Activated T-cell treated with anti-CD3 and anti-CD28 coated beads, Interleukin-2, amount 50 U/mL, for 48 hours (primary cell): Measurements from ENCODE around the gene RNU6-1.

Experiments used
- DNase-seq, 2 experiments: peaks; one replicate each; pipeline ENCODE4 v3.0.0-alpha.2; 2020

Gene RNU6-1

DNA sequence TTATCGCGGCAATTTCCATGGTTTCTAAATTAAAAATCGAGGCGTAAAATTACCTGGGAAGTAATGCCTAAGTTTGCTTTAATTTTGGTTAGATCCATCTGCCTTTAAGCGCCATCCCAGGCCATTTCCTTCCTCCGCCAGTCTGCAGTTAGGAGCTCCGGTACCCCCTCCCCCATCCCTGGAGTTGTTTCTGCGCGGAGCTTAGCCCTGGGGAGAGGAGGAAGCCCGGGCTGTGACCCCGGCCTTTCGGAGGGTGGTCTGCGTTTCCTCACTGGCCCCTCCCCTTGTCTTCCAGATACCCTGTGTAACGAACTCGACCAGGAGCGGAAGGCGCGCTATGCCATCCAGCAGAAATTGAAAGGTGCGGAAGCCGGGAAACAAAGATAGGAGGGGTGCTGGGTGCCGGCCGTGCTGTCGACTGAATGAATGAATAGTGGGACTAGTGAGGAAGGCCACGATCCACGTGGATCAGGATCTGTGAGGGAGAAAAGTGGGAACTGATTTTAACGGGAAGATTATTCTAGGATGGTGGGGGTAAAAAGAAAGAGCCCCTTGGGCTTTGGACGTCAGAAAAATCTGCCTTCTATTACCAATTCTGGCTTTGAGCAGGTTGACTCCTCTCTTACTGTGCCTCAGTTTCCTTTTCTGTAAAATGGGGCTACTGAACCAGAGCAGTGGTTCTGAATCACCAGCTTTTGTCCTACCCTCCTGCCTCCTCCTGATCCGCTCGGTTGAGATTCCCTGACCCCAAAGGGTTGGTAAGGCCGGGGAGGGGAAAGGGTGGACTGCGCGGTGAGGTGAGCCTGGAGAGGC lies 6.7 kb downstream of the RNU6-1 start:
- DNase-seq, result no peak

DNA sequence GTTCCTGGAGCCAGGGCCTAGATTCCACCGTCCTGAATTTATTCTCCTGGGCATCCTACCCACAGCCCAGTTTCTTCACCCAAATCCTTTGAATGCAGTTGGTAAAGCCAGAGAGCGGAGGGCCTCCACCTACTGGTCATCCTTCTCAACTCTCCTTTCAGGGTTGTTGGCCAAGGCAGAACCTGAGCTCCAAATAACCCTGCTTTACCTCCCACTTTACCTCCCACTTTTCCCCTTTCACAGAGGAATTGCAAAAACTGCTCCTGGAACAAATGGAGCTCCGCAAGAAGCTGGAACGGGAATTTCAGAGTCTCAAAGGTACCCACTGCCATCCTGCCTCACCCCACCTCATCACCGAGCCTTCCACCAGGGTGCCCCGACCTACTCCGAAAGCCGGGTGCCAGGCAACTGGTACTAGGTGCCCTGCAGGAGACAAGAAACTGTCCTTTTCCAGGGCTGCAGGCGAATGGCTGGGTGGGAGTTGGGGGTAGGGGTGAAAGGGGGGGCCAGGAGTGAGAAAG lies 7.8 kb downstream of the RNU6-1 start:
- peak in 1 of 2 experiments; percentile 34 for DNase-seq

DNA sequence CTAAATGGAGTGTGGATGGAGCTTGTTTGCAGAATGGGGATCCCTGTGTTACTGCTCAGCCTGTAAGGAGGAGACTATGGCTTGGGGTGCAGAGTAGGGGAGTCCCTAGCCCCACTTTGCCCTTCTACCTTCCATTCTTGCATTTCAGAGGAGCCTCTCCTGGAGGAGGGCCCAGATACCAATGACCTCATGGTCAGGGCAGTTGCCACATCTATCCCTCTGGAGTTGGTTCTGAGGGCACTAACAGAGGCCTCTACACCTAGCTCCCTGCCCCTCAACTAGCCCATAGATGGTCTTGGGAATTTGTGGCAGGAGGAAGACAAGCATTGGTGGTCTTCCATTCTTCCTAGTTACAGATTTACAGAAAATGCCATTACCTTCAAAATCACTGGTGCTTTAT lies 8.5 kb downstream of the RNU6-1 start:
- no peak for DNase-seq

DNA sequence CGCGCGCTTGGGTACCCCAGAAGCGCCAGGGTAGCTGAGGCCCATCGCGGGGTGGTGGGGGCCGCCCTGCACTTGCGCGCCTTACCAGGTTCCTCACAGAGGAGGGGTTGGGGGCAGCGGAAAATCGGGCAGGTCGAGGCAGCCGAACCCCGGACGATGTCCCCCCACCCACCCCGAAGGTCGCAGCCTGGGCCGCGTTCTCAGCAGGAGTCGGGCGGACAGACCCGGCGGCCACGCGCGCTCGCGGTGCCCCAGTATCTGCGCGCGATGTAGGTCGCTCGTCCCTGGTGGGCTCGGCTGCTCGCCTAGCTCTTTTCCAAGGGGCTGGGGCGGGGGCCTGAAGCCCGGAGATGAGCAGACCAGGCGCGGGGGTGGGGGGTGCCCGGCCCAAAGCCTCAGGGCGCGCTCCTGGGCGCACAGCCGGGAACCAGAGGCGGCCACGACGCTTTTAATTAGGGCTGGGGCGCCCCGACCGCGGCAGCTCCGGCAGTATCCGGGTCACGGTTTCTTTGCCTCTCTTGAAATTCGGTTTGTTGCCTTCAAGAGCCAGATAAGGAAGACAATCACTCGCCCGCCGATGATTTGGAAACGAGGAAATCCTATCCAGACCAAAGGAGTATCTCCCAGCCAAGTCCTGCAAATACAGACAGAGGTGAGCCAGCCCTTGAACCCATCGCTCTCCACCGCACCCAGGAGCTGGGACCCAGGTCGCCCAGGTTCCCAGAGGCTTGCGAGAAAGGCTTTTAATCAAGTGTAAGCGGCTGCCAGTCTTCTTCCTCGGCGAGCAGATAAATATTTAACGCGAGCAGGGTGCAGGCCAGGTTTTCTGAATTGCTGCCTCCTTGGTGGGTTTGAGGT lies 10.0 kb downstream of the RNU6-1 start:
- DNase-seq, result no peak

DNA sequence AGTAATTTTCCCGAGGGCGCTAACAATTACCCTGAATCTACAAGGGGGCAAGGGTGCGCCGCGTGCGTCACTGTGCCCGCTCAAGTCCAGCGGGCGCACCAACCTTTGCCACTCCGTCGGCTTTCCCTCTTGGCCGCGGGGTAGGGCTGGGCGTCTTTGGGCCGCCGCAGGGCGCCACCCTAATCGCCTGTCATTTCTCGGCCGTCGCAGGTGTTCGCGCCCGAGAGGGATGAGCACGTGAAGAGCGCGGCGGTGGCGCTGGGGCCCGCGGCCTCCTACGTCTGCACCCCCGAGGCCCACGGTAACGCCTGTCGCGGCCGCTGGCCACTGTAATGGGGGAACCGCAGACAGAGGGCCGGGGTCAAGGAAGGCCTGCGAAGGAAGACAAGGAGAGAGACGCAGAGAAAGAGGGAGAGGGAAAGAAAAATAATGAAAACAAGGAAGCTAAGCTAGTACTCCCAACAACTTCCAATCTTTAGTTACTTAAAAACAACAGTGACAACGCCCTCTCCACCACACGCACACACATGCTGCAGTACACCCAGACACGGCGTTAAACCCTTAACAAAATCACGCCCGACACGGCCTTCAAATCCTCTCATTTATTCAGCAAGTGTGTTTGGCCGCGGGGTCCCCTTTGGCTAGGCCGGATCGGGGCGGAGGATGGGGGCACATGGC lies 10.7 kb downstream of the RNU6-1 start:
- peak; percentile 31 to 35 for DNase-seq

DNA sequence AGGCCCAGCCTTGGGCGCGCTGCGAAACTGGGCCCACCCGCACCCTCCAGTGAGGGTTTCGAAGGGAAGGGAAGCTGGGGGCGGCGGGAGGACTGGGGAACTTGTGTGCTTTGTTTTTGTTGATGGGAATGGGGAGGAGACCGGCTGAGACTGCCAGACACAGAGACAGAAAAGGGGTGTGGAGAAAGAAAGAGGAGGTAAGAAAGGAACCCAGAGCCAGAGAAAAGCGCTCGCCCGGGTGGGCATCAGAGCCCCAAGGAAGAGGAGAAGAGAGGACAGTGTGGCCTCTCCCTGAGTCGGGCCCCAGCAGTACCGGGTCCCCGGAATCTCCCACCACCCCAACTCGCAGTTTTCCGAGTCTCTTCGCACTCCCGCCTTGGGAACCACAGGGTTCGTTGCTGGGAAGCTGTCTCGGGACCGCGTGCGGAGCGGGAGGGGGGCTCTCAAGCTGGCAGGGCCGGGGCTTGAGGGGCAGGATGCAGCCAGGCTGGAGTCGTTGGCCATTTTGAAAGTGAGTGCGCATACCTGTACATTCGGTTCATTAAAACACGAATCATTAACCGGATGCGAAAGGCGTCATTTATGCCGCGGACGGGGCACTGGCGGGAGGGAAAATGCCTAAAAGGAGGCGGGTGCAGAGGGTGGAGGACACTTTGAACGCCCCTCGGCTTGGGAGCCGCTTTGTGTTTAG lies 11.4 kb downstream of the RNU6-1 start:
- DNase-seq, result peak in 1 of 2 experiments; percentile 36

DNA sequence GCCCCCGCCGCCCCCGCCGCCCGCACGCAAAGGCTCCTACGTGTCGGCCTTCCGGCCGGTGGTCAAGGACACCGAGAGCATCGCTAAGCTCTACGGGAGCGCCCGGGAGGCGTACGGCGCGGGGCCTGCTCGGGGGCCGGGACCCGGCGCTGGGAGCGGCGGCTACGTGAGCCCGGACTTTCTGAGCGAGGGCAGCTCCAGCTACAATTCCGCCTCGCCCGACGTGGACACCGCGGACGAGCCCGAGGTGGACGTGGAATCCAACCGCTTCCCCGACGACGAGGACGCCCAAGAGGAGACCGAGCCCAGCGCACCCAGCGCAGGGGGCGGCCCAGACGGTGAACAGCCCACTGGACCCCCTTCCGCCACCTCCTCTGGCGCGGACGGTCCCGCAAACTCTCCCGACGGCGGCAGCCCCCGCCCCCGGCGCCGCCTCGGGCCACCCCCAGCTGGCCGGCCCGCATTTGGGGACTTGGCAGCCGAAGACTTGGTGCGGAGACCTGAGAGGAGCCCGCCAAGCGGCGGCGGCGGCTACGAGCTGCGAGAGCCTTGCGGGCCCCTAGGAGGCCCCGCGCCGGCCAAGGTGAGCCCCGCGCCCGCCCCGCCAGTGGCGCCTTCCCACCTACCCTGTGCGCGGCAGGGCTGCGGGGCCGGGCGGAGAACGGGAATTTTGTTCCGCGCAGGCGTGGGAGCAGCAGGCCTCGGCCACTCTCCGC lies 12.1 kb downstream of the RNU6-1 start:
- peak; percentile 25 to 34 for DNase-seq

DNA sequence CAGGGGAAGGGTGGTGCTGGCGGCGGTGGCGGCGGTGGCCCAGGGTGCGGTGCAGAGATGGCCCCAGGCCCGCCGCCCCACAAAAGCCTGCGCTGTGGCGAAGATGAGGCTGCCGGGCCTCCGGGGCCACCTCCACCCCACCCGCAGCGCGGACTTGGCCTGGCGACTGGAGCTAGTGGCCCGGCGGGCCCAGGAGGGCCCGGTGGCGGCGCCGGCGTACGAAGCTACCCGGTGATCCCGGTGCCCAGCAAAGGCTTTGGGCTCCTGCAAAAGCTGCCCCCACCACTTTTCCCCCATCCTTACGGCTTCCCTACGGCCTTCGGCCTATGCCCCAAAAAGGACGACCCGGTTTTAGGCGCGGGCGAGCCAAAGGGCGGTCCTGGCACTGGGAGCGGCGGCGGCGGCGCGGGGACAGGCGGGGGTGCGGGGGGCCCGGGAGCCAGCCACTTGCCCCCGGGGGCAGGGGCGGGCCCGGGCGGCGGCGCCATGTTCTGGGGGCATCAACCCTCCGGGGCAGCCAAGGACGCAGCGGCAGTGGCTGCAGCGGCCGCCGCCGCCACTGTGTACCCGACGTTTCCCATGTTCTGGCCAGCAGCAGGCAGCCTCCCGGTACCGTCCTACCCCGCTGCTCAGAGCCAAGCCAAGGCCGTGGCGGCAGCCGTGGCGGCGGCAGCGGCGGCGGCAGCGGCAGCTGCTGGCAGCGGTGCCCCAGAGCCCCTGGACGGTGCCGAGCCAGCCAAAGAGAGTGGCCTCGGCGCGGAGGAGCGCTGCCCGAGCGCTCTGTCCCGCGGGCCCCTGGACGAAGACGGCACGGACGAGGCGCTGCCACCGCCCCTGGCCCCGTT lies 12.9 kb downstream of the RNU6-1 start:
- peak; percentile 28 to 39 for DNase-seq

DNA sequence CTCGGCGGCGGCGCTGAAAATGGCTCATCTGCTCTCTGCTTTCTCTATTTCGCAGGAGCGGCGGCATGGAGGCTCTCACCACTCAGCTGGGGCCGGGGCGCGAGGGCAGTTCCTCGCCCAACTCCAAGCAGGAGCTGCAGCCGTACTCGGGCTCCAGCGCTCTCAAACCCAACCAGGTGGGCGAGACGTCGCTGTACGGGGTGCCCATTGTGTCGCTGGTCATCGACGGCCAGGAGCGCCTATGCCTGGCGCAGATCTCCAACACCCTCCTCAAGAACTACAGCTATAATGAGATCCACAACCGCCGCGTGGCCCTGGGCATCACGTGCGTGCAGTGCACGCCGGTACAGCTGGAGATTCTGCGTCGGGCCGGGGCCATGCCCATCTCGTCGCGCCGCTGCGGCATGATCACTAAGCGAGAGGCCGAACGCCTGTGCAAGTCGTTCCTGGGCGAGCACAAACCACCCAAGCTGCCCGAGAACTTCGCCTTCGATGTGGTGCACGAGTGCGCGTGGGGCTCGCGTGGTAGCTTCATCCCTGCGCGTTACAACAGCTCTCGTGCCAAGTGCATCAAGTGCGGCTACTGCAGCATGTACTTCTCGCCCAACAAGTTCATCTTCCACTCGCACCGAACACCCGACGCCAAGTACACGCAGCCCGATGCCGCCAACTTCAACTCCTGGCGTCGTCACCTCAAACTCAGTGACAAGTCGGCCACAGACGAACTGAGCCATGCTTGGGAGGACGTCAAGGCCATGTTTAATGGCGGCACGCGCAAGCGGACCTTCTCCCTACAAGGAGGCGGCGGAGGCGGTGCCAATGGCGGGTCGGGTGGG lies 13.7 kb downstream of the RNU6-1 start:
- DNase-seq, result peak; percentile 49 to 53

DNA sequence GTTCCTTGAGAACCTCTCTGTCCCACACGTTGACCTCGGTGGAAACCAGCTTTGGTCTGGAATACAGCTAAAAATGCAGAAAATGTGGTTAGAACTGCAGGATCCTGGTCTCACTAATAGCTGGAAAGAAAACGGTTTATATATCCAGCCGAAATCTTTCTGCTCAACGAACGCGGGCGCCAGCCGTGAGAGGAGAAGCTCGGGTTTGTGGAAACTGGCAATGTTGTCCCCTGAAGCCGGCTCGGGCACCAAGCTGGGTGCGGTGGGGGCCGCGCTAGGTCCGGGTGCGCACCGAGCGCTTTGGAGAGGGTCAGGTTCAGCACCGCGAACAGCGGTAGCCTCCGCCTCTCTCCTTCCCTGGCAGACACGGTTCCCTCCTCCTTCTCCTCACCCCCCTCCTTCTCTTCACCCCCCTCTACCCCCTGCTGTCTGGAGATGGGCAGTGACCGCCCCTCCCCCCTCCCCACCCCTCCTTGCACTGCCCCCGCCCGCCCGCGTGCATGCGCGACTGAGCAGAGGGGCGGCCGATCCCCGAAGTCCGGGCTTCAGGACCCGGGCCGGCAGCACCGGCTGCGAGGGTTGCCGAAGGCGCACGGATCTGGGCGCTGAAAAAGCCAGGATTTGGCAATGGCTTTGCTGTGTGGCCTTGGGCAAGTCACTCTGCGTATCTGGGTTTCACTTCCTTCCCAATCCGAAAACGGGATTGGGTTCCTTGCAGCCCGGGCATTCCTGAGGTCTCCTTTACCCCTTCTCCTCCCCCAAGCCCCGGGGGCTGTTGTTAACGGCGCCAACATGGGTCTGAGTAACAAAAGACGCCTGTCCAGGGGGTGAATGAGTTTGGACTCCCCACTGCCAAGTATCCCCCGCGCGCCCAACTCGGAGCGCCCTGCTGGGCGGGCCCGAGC lies 14.6 kb downstream of the RNU6-1 start, which contains the start of gene SKOR1:
Gene SKOR1 (plus strand): TSS at position 534 of the 905 bp plus-strand sequence. CDS start 94 bp downstream, at position 628.
- DNase-seq, result peak; percentile 44 to 56

DNA sequence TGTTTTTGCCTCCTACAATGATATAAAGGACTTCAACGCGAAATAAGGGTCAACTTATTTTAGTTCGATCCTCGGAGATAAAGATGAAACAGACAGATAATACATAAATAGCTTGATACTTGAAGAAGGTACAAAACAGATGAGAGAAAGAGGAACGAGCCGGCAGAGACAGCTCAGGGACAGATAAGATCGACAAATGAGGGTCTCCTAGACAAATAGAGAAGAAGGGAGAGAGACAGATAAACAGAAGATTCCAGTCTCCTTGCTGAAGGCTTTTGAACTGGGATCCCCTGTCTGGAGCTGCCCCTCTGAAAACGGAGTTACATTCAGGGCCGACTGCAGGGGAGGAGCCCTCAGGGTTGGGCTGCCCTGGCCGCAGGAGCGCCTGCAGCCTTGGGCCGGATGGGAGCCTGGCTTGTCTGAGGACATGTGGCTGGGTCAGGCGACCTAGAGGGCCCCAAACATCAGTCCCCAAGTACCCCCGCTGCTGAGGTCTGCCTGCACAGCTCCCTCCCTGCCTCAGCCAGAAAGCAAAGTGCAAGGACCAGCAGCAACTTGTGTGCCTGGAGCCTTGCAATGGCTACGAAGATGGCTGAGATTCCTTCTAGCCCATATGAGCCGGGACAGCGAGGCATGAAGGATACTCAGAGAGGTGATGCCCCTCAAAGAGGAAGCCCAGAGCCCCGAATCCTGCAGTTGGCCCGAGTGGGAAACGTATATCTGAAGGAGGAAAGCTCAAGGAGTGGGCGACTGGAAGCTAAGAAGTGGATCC lies 15.5 kb downstream of the RNU6-1 start:
- DNase-seq, result peak; percentile 31 to 34

DNA sequence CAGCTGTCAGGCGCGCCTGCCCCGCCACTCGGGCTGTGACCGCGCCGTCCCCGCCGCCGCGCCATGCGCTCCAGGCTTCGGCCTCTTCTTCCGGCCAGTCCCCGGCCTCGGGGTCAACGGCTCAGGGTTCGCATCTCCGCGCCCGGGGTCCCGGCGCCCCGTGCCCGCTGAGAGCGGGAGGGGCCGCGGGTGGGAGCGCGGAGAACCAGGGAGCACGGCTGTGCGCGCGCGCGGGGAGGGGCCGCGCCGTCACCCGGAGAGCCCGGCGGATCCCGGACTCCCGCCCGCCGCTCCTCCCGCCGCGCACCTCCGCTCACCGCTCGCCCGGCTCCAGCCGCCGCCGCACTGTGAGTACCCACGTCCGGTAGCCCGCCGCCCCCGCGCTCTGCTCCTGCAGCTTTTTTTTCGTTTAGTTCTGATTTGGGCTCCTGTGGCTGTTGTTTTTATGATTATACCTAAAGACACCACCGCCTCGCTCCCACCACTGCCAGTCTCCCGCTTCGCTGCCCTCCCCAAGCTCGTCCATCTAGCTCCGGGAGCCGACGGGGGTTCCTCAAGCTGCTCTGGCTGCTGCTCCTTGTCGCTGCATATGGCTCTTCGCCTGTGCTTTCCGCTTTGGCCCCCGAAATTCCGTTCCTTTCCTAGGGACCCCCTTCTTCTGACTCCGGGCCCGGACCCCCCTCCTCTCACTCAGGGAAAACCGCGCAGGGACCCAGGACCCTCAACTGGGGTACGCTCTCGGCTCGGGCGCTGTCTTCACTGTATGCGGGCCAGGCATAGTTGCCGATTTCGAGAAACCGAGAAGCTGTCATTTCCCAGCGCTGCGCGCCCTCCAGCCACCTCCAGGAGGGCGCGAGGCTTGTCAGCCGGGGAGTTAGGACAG lies 16.3 kb downstream of the RNU6-1 start:
- DNase-seq, result peak; percentile 31 to 44

DNA sequence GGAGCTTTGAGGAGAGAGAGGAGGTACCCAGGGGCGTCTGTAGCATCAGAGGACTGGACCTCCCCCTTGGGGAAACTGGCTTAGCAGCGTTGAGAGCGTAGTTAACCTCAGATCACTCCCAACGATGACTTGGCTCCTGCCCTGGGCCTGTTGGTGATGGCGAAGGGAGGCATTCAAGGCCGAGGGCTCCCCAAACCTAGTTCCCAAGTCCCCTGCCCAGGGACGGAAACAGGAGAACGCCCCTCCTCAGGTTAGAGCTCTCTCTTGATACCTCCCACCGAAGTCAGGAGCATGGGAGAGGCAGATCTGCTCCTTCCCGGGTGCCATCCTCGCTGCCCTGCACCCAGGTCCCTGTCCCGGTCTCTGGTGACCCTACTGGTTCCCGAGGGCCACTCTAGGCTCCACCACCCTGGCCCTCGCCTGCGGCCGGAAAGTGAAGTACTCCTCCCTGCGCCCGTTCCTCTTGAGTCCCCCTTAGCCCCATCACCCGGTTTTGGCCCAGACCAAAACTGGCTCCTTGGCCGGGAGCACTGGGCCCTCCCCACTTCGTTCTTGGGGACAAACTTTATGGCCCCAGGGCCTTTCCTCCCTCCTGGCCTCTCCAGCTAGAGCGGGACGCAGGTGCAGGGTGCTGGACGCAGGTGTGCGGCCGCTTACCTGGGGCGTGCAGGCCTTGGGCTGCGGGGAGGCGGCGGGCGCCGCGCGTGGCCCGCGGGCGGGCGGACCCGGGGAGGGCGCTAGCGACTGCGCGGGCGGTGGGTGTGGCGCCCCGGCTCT lies 17.1 kb downstream of the RNU6-1 start:
- peak; percentile 37 to 39 for DNase-seq

DNA sequence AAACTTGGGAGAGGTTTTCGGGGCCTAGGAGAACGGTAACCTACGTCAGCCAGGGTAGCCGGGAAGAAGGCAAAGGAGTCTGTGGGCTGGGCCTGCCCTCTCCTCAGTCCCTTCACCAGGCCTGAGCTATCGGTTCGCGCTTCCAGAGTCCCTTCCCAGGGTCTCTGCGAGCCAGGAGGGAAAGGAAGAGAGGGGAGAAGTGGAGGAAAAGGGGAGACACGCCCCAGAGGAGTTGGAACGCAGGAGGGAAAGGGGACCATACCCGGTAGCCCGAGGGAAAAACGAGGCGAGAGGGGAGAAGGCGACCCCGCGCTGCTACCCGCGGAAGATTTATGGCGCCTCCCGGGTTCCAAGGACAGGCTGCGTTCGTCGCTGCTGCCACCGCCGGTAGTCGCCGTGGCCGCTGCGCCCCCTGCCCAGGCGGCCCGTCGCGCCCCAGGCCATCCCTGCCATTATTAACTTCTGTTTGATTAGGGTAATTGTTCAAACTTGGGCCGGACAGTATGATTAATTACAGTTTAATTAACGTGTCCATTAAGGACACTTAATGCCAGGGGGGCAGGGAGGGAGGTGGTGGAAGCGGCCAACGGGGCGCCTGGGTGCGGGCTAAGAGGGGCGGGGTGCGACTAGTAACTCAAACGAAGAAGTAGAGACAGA lies 17.9 kb downstream of the RNU6-1 start:
- no peak for DNase-seq
